Fibroblast of mammary gland (primary cell): ENCODE measurements around the gene GRM7.

ENCODE experiments used
- DNase-seq: peaks from one replicate; pipeline ENCODE4 v3.0.0-alpha.2; 2010; ENCODE audit warnings: low read depth
- H3K4me3 ChIP-seq: 2 replicates; pipeline ENCODE4 v1.5.1; 2011; ENCODE audit warnings: low read depth, mild to moderate bottlenecking, low read length, moderate library complexity; ENCODE audit not compliant: control insufficient read depth
- TF ChIP-seq, protein P1 (sequence below): conservative IDR thresholded peaks from 2 replicates; pipeline ENCODE4 v1.5.1; 2011; ENCODE audit warnings: low read depth, low read length, inconsistent platforms; ENCODE audit not compliant: control insufficient read depth, insufficient read depth

Gene GRM7

DNA sequence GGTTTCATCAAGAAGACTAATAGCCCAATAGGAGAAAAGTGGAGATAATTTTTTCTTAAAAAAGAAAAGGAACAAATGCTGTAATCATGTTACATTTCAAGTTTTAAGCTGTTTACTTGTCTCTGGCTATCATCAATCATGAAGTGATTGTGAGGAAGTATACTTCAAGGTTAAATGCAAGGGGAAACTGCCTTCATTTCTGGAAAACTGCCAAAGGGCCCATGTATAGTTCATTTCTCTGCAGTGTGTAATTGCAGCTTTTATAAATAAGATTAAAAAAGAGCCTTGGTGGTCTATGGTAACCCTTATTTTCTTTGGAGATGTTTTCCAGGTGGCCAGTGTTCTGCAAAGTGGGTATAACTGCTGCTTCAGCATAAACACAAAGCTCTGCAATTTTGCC is 101.9 kb downstream of the GRM7 start:
- TF ChIP-seq, protein P1, sequence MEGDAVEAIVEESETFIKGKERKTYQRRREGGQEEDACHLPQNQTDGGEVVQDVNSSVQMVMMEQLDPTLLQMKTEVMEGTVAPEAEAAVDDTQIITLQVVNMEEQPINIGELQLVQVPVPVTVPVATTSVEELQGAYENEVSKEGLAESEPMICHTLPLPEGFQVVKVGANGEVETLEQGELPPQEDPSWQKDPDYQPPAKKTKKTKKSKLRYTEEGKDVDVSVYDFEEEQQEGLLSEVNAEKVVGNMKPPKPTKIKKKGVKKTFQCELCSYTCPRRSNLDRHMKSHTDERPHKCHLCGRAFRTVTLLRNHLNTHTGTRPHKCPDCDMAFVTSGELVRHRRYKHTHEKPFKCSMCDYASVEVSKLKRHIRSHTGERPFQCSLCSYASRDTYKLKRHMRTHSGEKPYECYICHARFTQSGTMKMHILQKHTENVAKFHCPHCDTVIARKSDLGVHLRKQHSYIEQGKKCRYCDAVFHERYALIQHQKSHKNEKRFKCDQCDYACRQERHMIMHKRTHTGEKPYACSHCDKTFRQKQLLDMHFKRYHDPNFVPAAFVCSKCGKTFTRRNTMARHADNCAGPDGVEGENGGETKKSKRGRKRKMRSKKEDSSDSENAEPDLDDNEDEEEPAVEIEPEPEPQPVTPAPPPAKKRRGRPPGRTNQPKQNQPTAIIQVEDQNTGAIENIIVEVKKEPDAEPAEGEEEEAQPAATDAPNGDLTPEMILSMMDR, result no peak
- no peak overlapping the region for H3K4me3 ChIP-seq
- no peak for DNase-seq

DNA sequence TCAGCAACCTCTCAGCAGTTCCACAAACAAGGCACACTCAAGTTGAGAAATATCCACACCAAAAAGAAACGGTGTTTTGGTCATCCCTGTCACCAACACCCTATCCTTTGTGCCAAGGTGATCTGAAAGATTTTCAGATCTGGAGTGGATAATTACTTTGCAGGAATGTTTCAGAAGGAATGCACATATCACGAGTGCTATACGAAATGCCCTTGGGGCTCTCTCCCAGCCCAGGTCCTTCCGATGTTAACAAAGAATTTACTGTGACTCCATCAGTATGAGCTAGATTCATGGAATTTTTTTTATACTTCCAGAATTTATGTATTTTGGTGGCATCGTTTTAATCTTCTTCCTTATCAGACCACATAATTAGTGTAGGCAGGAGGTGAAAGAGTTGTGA is 105.0 kb downstream of the GRM7 start:
- TF ChIP-seq, protein P1, result no peak
- H3K4me3 ChIP-seq, result no peak overlapping the region
- no peak for DNase-seq

DNA sequence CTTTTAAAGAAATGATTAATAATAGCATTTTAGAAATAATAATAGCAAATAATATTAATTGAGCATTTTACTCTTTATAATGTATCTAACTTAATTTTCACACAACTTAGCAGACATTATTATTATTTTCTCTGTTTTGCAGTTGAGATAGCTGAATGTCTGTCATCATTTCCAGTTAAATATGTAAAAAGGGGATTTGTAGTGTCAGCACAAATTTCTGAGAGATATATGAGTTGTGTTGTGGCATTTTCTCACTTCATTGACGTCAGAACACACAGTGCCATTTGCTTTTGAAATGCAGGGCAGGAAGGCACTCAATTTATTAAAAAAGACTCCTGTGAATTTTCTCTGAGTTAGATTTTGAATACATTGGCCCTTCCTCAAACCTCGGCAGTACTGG is 111.0 kb downstream of the GRM7 start:
- H3K4me3 ChIP-seq, result no peak overlapping the region
- DNase-seq, result no peak
- TF ChIP-seq, protein P1, result no peak

DNA sequence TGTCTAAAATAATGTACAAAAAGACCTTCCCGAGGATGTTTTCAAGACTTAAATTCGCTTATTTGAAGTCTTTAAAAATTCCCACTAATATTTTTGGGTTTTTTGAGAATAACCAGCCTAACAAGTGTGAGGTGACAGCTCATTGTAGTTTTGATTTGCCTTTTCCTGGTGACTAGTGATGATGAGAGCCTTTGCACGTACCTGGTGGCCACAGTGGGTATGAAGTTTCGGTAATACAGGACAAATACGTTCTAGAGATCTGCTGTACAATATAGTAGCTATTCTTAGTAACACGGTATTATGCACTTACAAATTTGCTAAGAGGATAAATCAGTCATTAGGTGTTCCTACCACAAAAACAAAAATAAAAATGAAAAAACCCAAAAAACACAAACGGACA is 124.9 kb downstream of the GRM7 start:
- no peak overlapping the region for H3K4me3 ChIP-seq
- no peak for DNase-seq
- TF ChIP-seq, protein P1, result no peak

DNA sequence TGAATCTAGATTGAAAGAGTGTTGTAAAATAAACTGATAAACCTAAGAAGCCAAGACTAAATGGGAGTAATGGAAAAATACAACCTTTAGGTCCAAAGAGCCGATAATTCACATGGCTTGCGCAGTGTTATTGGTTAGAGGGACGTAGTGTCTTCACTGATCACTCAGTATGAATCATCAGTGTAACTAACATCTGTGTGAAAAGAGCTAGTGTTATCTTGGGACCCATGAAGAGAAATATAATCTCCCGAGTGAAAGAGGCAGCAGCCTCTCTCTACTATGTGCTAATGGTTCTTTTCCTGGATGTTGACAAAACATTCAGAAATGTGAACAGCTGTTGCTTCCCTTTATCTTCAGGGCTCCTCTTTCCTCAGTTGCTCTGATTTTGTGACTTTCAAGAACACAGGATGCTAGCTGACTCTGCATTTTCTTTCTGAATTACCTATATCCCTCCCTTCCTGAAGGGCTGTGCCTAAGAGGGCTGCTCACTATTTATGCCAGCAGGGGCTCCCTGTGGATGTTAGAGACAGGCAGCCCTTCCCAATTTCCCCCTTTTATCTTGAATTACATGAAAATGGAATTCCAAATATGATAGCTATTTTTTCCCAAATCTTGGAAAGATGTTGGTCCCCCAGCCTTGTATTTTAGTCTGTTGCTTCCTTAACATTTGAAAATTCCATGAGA is 128.8 kb downstream of the GRM7 start:
- TF ChIP-seq, protein P1, result no peak
- H3K4me3 ChIP-seq, result no peak overlapping the region
- DNase-seq, result no peak

DNA sequence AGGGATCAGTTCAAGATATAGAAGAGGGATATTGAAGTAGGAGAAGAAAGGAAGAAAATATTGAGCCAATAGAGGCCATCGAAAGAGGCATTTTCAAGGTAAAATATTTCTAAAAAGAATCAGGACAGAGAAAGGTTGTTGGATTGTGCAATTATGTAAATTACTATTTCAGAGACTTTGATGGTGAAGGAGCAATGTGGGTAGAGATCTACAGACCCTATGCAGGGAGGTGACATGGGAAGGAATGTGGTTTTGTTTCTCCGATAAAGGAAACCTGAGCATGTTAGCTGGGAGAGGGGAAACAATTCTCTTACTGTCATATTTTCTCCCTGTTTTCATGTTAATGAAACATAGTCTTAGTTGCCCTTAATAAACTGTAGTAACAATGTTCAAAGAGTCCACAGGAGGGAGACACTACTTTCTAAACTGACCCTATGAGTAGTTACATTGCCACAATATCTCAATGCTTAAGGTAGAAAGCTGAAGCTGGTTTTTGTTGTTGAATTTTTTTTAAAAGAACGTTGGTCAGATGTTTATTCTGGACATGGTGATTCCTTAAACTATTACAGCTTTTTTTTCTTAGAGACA is 133.3 kb downstream of the GRM7 start:
- no peak overlapping the region for H3K4me3 ChIP-seq
- DNase-seq, result no peak

More for the DNA sequence above, 133.3 kb downstream of the GRM7 start:
- TF ChIP-seq, protein P1, result no peak
